ELF-1 (cell line): Measurements from ENCODE around the gene ZNF174.
A peak's percentile ranks its signal among the peaks of the same experiment; 100 is the strongest.

Experiments
- DNase-seq: peaks from one replicate; pipeline ENCODE4 v3.0.0-alpha.2; 2016; ENCODE audit warnings: low read depth, low spot score

ZNF174 gene

GRCh38 chr16:3400779-3401688 is at the start of gene ZNF174, which contains the start of gene ZSCAN32:
TSS of gene ZNF174 (plus strand) at chr16:3401215. CDS start at chr16:3402005, 790 bp downstream.
TSS of gene ZSCAN32 (minus strand) at chr16:3401004. CDS start at chr16:3397557, 3,447 bp downstream.
- peak; percentile 100 for DNase-seq

- no peak for DNase-seq
These were observed 45.4 kb upstream of the ZNF174 start, which contains the start of gene OR2C1 for GRCh38 chr16:3355589-3355988. TSS of gene OR2C1 (plus strand) at chr16:3355889. CDS start at chr16:3355941, 52 bp downstream.

GRCh38 chr16:3356118-3356517 is 44.9 kb upstream of the ZNF174 start:
- DNase-seq: no peak

GRCh38 chr16:3358871-3359270 is 42.1 kb upstream of the ZNF174 start:
- DNase-seq: no peak

GRCh38 chr16:3362931-3363330 is 38.1 kb upstream of the ZNF174 start:
- no peak for DNase-seq

- no peak for DNase-seq
These were observed 37.2 kb upstream of the ZNF174 start for GRCh38 chr16:3363793-3364192.

GRCh38 chr16:3364774-3365427 is 36.1 kb upstream of the ZNF174 start:
- DNase-seq: peak; percentile 97

GRCh38 chr16:3369073-3369472 is 31.9 kb upstream of the ZNF174 start:
- no peak for DNase-seq

GRCh38 chr16:3375680-3376079 is 25.3 kb upstream of the ZNF174 start:
- DNase-seq: no peak

- no peak for DNase-seq
These were observed 23.1 kb upstream of the ZNF174 start for GRCh38 chr16:3377917-3378316.

GRCh38 chr16:3383045-3383448 is 18.0 kb upstream of the ZNF174 start:
- DNase-seq: peak; percentile 14

- DNase-seq: no peak
These were observed 12.7 kb upstream of the ZNF174 start for GRCh38 chr16:3388325-3388724.

- no peak for DNase-seq
These were observed 11.2 kb upstream of the ZNF174 start for GRCh38 chr16:3389663-3390338.

GRCh38 chr16:3400446-3400778 is 603 bp upstream of the ZNF174 start:
- DNase-seq: no peak

GRCh38 chr16:3401719-3402397 is 843 bp downstream of the ZNF174 start:
- DNase-seq: peak; percentile 50

GRCh38 chr16:3408561-3409197 is 7.7 kb downstream of the ZNF174 start:
- no peak for DNase-seq

- peak; percentile 67 for DNase-seq
These were observed 12.8 kb downstream of the ZNF174 start for GRCh38 chr16:3413730-3414379.

- peak; percentile 81 for DNase-seq
These were observed 30.8 kb downstream of the ZNF174 start for GRCh38 chr16:3431779-3432219.

- no peak for DNase-seq
These were observed 33.4 kb downstream of the ZNF174 start for GRCh38 chr16:3434373-3434772.

GRCh38 chr16:3439637-3440036 is 38.6 kb downstream of the ZNF174 start:
- no peak for DNase-seq
